ENCODE measurements around the gene DEFB132. TPM values are rescaled to one million over a fixed set of nuclear protein-coding genes. Genes with fewer than 3 reads are reported as not detected.

DEFB132 gene
- total and polyA plus RNA-seq, 2 of the 8 experiments (the other 6 are each of a cell fraction or from before 2014, with no cell fraction given) = not detected

GRCh38 chr20:226958-227357, 30.6 kb upstream of the DEFB132 start, which contains the start of gene DEFB129:
Gene DEFB129, plus strand, starts transcription at chr20:227258. Its CDS starts 31 bp downstream, at chr20:227289.
- Histone ChIP-seq H3K4me3 (ENCODE audit: extremely low read depth in 1 of 4, insufficient read depth in 2 of 4, low read depth in 3 of 4, low read length in 4 of 4) (no peak within 1 kb of the TSS), H3K14ac (ENCODE audit: insufficient read length) (no peak within 1 kb of the TSS), H2AK5ac (ENCODE audit: low read depth, low read length) (no peak within 1 kb of the TSS), H3K36me3 (ENCODE audit: control insufficient read depth in 2 of 4, insufficient read depth in 4 of 4, low read length in 3 of 4) (no peaks in the 10 kb centered on the region), H2BK120ac (replicated peaks; ENCODE audit: low read depth, low read length) (no peak within 1 kb of the TSS), H4K8ac (ENCODE audit: extremely low read depth, insufficient read depth, low read length) (no peak within 1 kb of the TSS), H3K23ac (ENCODE audit: insufficient read length) (no peak within 1 kb of the TSS), H2BK12ac (ENCODE audit: low read depth, low read length) (no peak within 1 kb of the TSS), H2AFZ (ENCODE audit: low read length) (no peak within 1 kb of the TSS), H3K79me2 (ENCODE audit: control insufficient read depth in 1 of 2, insufficient read depth in 2 of 2, low read length in 2 of 2) (no peaks in the 10 kb centered on the region), H3K27me3 (replicated peaks in 1 of 4; ENCODE audit: control insufficient read depth in 3 of 4, extremely low read depth in 1 of 4, insufficient read depth in 3 of 4, low read length in 3 of 4) (no peaks in the 10 kb centered on the region), H3K79me1 (ENCODE audit: low read depth, low read length) (no peaks in the 10 kb centered on the region), H3K9ac (replicated peaks in 1 of 4; ENCODE audit: extremely low read depth in 1 of 4, low read depth in 3 of 4, low read length in 3 of 4) (no peak within 1 kb of the TSS), H4K5ac (ENCODE audit: insufficient read length, low read depth, low read length) (no peak within 1 kb of the TSS), H3K27ac (ENCODE audit: low read depth, low read length) (no peak within 1 kb of the TSS), H3K4ac (replicated peaks; ENCODE audit: insufficient read length, low read depth, low read length) (no peak within 1 kb of the TSS), H2BK20ac (ENCODE audit: low read length) (no peak within 1 kb of the TSS), H2BK15ac (ENCODE audit: low read length) (no peak within 1 kb of the TSS), H4K20me1 (replicated peaks in 1 of 2; ENCODE audit: control insufficient read depth in 1 of 2, insufficient read depth in 2 of 2, low read length in 2 of 2) (no peaks in the 10 kb centered on the region), H3K4me1 (replicated peaks in 1 of 4; ENCODE audit: control insufficient read depth in 3 of 4, insufficient read depth in 4 of 4, low read length in 3 of 4) (no peaks in the 10 kb centered on the region), H3K23me2 (ENCODE audit: low read depth, low read length) (peaks cover 2% of the 10 kb centered on the region; the same call in 1 of the 2 replicates), H3K9me3 (ENCODE audit: insufficient read depth in 2 of 2, low read depth in 1 of 2, low read length in 1 of 2) (peaks cover 7 to 21% of the 10 kb centered on the region in 2 experiments), H3K4me2 (ENCODE audit: insufficient read depth in 1 of 2, low read depth in 2 of 2, low read length in 2 of 2) (no peak within 1 kb of the TSS), H2BK5ac (ENCODE audit: low read depth, low read length) (no peak within 1 kb of the TSS), H4K91ac (replicated peaks; ENCODE audit: insufficient read length, low read length) (no peak within 1 kb of the TSS), H3K56ac (replicated peaks; ENCODE audit: insufficient read length, low read depth, low read length) (no peak within 1 kb of the TSS), H3K18ac (ENCODE audit: extremely low read depth, low read length) (no peak within 1 kb of the TSS)
- CTCF ChIA-PET (ENCODE audit: partially characterized antibody) = interaction anchor here (0.6 to 1.4 kb wide), 2 partner anchors 30 to 97 kb away, joined by 3 read pairs; no protein-coding TSS in a partner anchor
- DNase-seq (ENCODE audit: low read depth in 1 of 2, low spot score in 2 of 2) = no peak
- no peak for FAIRE-seq
- POLR2A ChIA-PET (ENCODE audit: partially characterized antibody) = interaction anchor here (0.7 kb wide), 1 partner anchor 10 kb away, joined by 3 read pairs; no protein-coding TSS in a partner anchor
- WGBS, 2 experiments (ENCODE audit: extremely low coverage in 1 of 2, insufficient coverage in 1 of 2, insufficient read length in 1 of 2, insufficient replicate concordance in 2 of 2, low coverage in 1 of 2, low lambda C conversion rate in 2 of 2, missing lambda C conversion rate in 1 of 2) = 62% methylated on average over 3 of the region's 3 CpGs; no CpG with 5 or more reads in 1 of the 2 experiments
- no peak for TF ChIP-seq CEBPB (IDR thresholded peaks at IDR 0.05; ENCODE audit: low read depth, low read length)
- TF ChIP-seq NRF1 (IDR thresholded peaks at IDR 0.05; ENCODE audit: low read depth, low read length) = no peak
- TF ChIP-seq SRF (IDR thresholded peaks at IDR 0.05; ENCODE audit: low read depth, low read length) = no peak
- TF ChIP-seq BRCA1 (IDR thresholded peaks at IDR 0.05; ENCODE audit: low read depth, low read length) = no peak
- no peak for TF ChIP-seq KDM5A (IDR thresholded peaks at IDR 0.05; ENCODE audit: low read length)
- TF ChIP-seq EGR1 (IDR thresholded peaks at IDR 0.05; ENCODE audit: borderline replicate concordance, low read depth, low read length) = no peak
- TF ChIP-seq GTF2F1 (IDR thresholded peaks at IDR 0.05; ENCODE audit: borderline replicate concordance, low read depth, low read length) = no peak
- TF ChIP-seq POLR2A (IDR thresholded peaks at IDR 0.05; ENCODE audit: control extremely low read depth in 1 of 2, low read depth in 2 of 2, low read length in 2 of 2) = no peak
- no peak for TF ChIP-seq TAF1 (IDR thresholded peaks at IDR 0.05; ENCODE audit: low read depth, low read length)
- no peak for TF ChIP-seq KDM4A (IDR thresholded peaks at IDR 0.05; ENCODE audit: low read depth, low read length, severe bottlenecking)
- TF ChIP-seq SP2 (IDR thresholded peaks at IDR 0.05; ENCODE audit: low read length) = no peak
- no peak for TF ChIP-seq TAF7 (optimal IDR thresholded peaks at IDR 0.05; ENCODE audit: borderline replicate concordance, low read depth, low read length)
- TF ChIP-seq JUN (IDR thresholded peaks at IDR 0.05; ENCODE audit: low read depth, low read length) = no peak
- TF ChIP-seq RXRA (IDR thresholded peaks at IDR 0.05; ENCODE audit: insufficient read depth, low read depth, low read length) = no peak
- no peak for TF ChIP-seq TCF12 (IDR thresholded peaks at IDR 0.05; ENCODE audit: low read depth, low read length)
- TF ChIP-seq BACH1 (IDR thresholded peaks at IDR 0.05; ENCODE audit: low read length) = no peak
